GM12872 (cell line): Measurements from ENCODE around the gene MVB12B.

Experiments used
- TF ChIP-seq, protein P1 (sequence below): IDR thresholded peaks from 3 replicates; pipeline ENCODE4 v1.5.1; 2011; ENCODE audit warnings: low read depth, mild to moderate bottlenecking, low read length, moderate library complexity; ENCODE audit not compliant: insufficient read depth

MVB12B gene

DNA sequence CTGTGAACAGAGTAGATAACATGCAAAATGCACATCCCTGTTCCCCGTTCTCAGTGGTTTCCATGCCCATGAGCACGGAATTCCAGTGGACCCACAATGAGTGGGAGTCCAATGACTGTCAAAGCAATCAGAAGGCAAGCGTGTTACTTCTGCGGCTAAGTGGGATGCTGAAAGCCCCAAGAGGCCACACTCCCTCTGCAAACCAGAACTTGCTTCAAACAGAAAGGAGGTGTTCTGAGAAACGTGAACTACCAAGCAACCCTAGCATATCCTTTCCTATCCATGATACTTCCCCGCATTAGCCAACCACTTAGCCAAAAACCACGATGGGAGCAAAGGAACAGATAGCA is 21.7 kb upstream of the MVB12B start:
- TF ChIP-seq, protein P1, sequence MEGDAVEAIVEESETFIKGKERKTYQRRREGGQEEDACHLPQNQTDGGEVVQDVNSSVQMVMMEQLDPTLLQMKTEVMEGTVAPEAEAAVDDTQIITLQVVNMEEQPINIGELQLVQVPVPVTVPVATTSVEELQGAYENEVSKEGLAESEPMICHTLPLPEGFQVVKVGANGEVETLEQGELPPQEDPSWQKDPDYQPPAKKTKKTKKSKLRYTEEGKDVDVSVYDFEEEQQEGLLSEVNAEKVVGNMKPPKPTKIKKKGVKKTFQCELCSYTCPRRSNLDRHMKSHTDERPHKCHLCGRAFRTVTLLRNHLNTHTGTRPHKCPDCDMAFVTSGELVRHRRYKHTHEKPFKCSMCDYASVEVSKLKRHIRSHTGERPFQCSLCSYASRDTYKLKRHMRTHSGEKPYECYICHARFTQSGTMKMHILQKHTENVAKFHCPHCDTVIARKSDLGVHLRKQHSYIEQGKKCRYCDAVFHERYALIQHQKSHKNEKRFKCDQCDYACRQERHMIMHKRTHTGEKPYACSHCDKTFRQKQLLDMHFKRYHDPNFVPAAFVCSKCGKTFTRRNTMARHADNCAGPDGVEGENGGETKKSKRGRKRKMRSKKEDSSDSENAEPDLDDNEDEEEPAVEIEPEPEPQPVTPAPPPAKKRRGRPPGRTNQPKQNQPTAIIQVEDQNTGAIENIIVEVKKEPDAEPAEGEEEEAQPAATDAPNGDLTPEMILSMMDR = no peak

DNA sequence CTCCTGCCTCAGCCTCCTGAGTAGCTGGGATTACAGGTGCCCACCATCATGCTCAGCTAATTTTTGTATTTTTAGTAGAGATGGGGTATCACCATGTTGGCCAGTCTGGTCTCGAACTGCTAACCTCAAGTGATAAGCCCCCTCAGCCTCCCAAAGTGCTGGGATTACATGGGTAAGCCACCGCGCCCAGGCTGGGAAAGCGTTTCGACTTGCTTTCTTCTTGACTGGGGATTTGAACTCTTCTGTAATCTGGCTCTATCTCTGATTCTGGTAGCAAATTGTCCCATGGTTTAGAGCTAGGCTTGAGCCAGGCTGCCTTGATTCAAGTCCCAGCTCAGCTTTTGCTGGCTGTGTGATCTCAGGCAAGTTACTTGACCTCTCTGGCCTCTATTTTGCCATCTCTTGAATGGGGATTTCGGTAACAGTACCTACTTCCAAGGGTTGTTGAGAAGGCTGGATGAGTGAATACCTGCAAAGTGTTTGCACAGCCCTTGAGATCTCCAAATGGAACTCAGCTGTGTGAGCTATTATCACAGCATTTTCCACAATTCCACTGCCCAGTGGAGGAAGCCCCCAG is 20.5 kb upstream of the MVB12B start:
- TF ChIP-seq, protein P1 = no peak

DNA sequence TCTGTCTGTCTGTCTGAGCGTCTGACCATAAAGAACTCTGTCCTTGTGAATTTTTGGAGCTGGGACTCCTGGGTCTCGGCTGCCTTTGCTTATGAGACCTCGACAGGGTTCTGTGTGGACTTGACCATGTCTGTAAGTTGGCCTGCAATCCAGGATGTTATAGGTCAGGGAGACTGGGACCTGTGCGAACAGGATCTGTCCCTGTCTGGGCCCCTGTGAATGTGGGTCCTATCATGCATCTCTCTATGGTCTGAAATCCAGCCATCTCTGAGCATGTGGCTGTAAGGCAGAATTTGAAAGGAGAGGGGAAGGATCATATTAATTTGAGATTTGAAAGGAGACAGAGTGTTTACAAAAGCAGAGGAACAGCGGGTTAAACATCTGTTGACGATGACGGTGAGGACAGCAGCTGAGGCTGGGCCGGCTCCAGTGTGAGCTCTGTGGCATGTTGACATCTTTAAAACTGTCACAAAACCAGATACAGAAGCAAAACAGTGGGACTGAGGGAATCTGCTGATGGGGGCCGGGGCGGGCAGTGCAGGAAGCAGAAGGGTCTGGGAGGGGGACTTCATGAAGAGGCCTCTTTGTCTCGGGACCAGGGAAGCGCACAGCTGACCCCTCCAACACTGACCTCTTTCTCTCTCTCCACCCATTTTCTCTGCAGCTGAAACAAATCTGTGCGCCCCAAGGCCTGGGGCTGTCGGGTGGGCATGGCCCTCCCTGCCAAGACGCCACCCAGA is 19.1 kb upstream of the MVB12B start:
- TF ChIP-seq, protein P1 = no peak

DNA sequence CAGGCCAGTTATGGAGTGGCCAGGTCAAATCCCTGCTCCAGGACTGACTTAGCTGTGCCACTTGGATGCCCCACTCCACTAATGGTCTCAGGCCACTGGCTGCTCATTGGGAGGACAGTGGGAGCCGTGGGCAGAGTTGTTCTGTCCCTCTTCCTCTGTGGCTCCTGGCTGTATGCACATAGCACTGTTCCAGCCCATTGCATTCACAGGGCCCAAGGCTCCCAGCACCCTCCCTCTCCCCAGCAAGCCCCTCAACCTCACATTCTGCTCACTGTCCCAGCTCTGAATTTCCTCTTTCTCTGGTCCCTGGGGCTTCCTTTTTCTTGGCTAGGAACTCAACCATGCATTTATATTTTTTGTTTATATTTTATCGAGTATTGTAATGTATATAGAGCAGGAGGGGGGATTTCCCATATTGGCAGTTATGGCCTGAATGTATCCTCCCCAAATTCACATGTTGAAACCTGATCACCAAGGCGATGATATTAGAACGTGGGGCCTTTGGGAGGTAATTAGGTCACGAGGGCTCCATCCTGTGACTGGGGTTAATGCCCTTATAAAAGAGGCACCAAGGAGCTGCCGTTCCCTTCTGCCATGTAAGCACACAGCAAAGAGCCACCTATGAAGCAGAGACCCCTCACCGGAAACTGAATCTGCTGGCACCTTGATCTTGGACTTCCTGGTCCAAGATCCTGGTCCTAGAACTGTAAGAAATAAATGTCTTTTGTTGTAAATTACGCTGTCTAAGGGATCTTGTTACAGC is 17.0 kb upstream of the MVB12B start:
- TF ChIP-seq, protein P1 = no peak

DNA sequence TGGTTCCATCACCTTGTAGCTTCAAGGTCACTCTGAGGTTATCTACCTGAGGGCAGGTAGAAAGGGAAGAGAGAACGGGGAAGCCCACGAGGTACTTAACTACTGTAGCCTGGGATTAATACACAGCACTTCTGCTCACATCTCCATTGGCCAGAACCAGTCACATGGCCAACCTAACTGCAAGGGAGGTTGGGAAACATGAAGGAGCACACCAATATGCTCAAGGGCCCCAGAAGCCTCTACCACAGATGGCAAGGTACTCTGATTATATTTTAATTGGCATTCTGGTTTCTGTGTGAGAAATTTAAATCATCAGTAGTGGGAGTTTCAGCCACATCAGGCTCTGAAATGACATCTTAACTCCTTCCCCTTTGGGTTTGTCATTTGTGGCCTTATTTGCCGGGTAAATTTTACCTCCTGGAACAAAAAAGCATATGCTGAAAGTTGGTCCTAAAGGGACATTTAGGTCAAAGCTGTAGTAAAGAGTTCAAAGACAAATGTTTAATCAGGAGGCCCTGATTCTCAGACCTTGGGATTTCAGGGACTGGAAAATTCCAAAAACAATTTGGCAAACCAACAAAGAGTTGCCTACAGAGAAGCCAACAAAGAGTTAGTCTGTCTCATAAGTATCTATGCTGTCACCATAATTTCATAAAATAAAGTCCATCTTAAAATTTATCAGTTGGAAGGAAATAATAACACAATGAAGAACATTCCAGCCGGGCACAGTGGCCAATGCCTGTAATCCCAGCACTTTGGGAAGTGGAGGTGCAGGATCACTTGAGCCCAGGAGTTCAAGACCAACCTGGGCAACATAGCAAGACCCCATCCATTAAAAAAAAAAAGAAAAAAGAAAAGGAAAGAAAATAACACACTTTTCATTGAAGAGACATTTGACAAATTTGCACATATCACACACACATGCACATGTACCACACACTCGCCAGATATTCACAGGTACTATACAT is 13.8 kb upstream of the MVB12B start:
- TF ChIP-seq, protein P1 = no peak

DNA sequence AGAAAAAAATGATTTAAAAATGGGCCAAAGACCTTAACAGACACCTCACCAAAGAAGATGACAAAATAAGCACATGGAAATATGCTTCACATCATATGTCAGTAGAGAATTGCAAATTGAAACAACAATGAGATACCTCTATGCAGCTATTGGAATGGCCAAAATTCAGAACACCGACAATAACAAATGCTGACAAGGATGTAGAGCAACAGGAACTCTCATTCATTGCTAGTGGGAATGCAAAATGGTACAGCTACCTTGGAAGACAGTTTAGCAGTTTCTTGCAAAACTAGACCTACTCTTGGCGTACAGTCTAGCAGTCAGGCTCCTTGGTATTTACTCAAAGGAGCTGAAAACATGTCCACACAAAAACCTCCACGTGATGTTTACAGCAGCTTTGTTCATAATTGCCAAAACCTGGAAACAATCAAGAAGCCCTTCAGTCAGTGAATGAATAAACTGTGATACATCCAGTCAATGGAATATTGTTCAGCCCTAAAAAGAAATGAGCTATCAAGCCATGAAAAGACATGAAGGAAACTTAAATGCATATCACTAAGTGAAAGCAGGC is 10.5 kb upstream of the MVB12B start:
- TF ChIP-seq, protein P1 = no peak
